ENCODE measurements around the gene ZNF367. TPM values are rescaled to one million over a fixed set of nuclear protein-coding genes. Genes with fewer than 3 reads are reported as not detected.

The ZNF367 gene
- total RNA-seq, 2 donors from 2014 or later: 12.8 to 26.3 TPM

DNA sequence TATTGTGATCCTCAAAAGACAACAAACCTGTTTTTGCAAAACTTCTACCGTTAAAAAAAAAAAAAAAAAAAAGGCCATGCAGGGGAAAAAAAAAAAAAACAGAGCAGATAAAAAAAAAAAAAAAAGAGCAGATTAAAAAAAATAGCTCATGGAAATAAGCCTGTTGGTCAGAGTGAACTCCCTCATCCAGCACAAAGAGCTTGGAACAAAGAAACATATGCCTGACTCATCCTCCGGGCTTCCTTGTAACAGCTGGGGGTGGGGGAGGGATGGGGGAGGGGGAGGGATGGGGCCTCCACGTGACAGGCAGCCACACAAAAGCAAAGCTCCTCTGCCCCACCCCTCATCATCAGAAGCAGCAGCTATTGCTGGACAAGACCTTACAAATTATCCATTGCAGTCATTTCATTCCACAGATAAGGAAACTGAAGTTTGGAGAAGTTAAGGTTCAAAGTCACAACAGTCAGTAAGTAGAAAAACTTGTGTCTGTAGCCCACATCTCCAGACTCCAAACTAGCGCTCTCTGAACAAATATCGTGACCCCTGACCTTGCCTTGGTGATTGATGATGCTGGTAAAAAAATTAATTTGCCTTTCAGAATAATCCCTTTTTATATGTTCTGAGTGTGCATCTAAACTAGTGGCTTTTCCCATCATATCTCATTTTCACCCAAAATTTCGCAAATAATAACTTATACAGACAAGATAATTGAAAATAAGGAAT, 73.6 kb downstream of the ZNF367 start:
- no peak for ATAC-seq
- Mint-ChIP-seq H3K9me3 (no peaks in the 10 kb centered on the region), H3K27me3 (no peaks in the 10 kb centered on the region), H3K27ac (no peak overlapping the region), H3K4me3 (no peak overlapping the region), H3K36me3 (no peaks in the 10 kb centered on the region), H3K4me1 (ENCODE audit: low read depth in 2 of 2) (no peaks in the 10 kb centered on the region)
- no peak for DNase-seq (ENCODE audit: low spot score)

DNA sequence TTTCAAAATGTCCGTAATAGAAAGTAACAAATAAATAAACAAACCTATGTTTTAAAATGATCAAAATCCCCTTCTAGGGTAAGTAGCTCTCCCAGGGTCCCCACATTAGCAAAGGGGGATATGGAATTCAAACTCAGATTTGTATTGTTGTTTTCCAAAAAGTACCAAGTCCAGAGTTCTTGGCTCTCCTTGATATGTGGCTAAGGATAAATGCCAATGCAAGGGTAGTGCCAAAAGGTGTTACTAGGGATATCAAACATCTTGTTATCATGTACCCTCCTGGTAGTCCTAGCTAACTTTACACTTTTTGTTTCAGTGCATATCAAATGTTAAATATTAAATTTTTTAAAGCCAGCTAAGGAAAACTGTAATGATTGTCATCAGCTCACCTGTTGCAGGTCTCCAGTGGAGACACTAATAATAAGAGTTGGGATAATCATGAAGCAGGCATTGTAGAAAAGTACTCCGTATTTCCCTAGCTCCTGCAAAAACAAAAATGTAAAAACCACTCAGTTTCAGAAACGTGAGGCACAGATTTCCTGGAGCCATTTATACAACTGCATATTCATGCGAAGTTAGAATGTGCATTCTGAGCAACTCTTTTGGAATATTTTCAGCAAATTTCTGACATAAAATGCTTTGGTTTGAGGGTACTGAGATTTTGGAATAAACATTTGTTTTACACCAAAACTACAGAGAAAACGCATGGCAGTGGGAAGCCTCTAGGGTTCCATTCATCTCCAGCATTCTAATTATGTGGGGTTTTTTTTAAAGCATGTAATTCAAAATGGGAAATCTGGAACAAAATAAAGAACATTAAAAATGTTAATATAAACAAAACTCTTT, 74.4 kb downstream of the ZNF367 start:
- no peak for DNase-seq (ENCODE audit: low spot score)
- no peaks in the 10 kb centered on the region for H3K4me1 Mint-ChIP-seq (ENCODE audit: low read depth in 2 of 2)
- no peak overlapping the region for H3K27ac Mint-ChIP-seq
- no peaks in the 10 kb centered on the region for H3K9me3 Mint-ChIP-seq
- no peaks in the 10 kb centered on the region for H3K27me3 Mint-ChIP-seq
- ATAC-seq: no peak
- H3K4me3 Mint-ChIP-seq: no peak overlapping the region
- no peaks in the 10 kb centered on the region for H3K36me3 Mint-ChIP-seq

DNA sequence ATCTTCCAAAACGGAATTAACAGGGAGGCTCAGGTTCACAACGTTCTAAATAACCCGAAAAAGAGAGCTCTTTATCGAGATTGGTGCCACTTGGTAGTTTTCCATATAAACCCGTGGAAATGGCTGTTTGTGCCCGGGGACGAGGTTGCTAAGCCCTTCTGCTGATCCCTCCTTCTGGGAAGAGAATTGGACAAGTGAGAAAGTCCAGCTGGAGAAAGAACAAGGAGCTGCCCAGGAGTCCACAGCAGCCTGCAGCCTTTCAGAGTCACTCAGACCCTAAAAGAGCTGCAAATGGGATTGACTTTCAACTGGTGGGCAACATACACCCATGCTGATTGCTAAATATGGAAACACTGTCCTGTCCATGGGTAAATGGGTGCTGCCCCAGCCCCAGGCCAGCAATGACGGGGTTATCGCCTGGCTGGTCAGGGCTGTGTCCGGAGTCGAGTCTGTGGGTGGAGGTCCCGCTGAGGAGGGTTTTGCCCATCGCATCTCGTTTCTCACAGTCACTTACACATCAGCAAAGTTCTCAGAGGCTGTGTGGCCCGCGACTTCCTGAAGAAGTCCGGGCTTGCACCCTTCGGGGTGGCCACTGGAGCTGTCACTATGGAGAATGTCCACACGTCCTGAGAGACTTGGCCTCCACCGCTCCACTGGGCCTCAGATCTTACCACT, 75.5 kb downstream of the ZNF367 start:
- Mint-ChIP-seq H3K27me3 (no peaks in the 10 kb centered on the region), H3K4me3 (no peak overlapping the region), H3K4me1 (ENCODE audit: low read depth in 2 of 2) (no peaks in the 10 kb centered on the region), H3K9me3 (no peaks in the 10 kb centered on the region), H3K27ac (no peak overlapping the region), H3K36me3 (no peaks in the 10 kb centered on the region)
- DNase-seq (ENCODE audit: low spot score) (no peak), ATAC-seq (no peak)

DNA sequence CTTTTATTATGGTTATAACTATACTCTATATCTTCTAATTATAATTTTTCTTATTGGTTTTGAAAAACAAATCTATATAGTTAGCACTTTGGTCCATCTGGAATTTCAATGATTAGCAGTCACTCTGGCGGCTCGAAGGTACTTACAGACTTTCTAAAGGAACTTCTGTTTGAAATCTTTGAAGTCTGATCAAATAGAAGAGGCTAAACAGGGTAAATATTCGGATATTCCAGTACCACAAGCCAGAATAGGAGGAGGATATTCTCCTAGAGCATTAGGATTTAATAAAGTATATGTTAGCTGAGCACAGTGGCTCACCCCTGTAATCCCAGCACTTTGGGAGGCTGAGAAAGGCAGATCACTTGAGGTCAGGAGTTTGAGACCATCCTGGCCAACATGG, 77.5 kb downstream of the ZNF367 start:
- no peaks in the 10 kb centered on the region for H3K4me1 Mint-ChIP-seq (ENCODE audit: low read depth in 2 of 2)

DNA sequence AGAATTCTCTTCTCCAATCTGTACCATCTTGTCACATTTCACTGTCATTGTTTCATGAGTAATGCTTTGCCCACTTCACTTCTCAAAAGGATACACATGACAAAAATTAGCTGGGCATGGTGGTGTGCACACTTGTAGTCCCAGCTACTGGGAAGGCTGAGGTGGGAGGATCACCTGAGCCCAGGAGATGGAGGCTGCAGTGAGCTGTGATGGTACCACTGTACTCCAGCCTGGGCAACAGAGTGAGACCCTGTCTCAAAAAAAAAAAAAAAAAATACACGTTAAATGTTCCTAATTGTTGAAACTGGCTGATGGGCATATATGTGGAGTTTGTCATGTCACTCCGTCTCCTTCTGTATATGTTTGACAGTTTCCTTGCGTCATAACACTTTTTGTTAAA, 79.9 kb downstream of the ZNF367 start:
- Mint-ChIP-seq H3K9me3 (no peaks in the 10 kb centered on the region), H3K27ac (no peak overlapping the region), H3K4me3 (no peak overlapping the region), H3K4me1 (ENCODE audit: low read depth in 2 of 2) (no peaks in the 10 kb centered on the region), H3K27me3 (no peaks in the 10 kb centered on the region), H3K36me3 (no peaks in the 10 kb centered on the region)
- ATAC-seq: no peak
- no peak for DNase-seq (ENCODE audit: low spot score)

More for the DNA sequence above, 77.5 kb downstream of the ZNF367 start:
- ATAC-seq (no peak), DNase-seq (ENCODE audit: low spot score) (no peak)
- Mint-ChIP-seq H3K27ac (no peak overlapping the region), H3K9me3 (no peaks in the 10 kb centered on the region), H3K27me3 (no peaks in the 10 kb centered on the region), H3K4me3 (no peak overlapping the region), H3K36me3 (no peaks in the 10 kb centered on the region)

Other genes with a start within 250 kb of the ZNF367 start
- not detected for gene HSD17B3, start 116.2 kb downstream of the ZNF367 start, total RNA-seq
- 10 to 100 TPM in 1 of 2 donors, 1 to 10 TPM in 1; 4.2 to 12.9 TPM for gene SLC35D2, start 34.7 kb downstream of the ZNF367 start, total RNA-seq
- gene HABP4, start 31.8 kb upstream of the ZNF367 start, total RNA-seq: 10 to 100 TPM in 1 of 2 donors, 1 to 10 TPM in 1; 3.0 to 11.5 TPM
- 1 to 10 TPM in 1 of 2 donors, under 1 TPM in 1; 0.45 to 3.1 TPM for gene CDC14B, start 201.5 kb upstream of the ZNF367 start, total RNA-seq
- gene PRXL2C, start 236.9 kb upstream of the ZNF367 start, total RNA-seq: 1 to 10 TPM; 2.5 to 4.8 TPM

All from natural killer cell treated with Interleukin-12 subunit alpha and Interleukin-12 subunit beta and Interleukin-15 and Interleukin-18, amount 100 ng/mL, for 72 hours (primary cell).